H9 (cell line): ENCODE measurements around the gene KCNH5. TPM values are rescaled to one million over a fixed set of nuclear protein-coding genes. Genes with fewer than 3 reads are reported as not detected.

Experiments used
- DNase-seq: peaks from one replicate; pipeline ENCODE4 v3.0.0-alpha.2; 2017
- H2AFZ ChIP-seq: one replicate; pipeline ENCODE4 v1.6.1; 2013; ENCODE audit warnings: mild to moderate bottlenecking, low read length, control low read depth, moderate library complexity
- H2AK5ac ChIP-seq: 2 replicates; pipeline ENCODE4 v1.6.1; 2013; ENCODE audit warnings: low read length, control low read depth, mixed read lengths; ENCODE audit not compliant: insufficient read length
- H2BK120ac ChIP-seq: one replicate; pipeline ENCODE4 v1.6.1; 2013; ENCODE audit warnings: low read depth, mild to moderate bottlenecking, low read length, control low read depth, inconsistent platforms; ENCODE audit not compliant: poor library complexity, severe bottlenecking
- H2BK12ac ChIP-seq: 2 replicates; pipeline ENCODE4 v1.6.1; 2013; ENCODE audit warnings: low read length, control low read depth, mixed read lengths, low read depth; ENCODE audit not compliant: insufficient read length
- H2BK15ac ChIP-seq: 2 replicates; pipeline ENCODE4 v1.6.1; 2013; ENCODE audit warnings: low read depth, low read length, control low read depth
- H2BK20ac ChIP-seq: one replicate; pipeline ENCODE4 v1.6.1; 2013; ENCODE audit warnings: low read depth, mild to moderate bottlenecking, low read length, control low read depth, inconsistent platforms; ENCODE audit not compliant: poor library complexity, severe bottlenecking
- H2BK5ac ChIP-seq: 2 replicates; pipeline ENCODE4 v1.6.1; 2013; ENCODE audit warnings: low read length, control low read depth, mixed read lengths; ENCODE audit not compliant: insufficient read length
- H3K14ac ChIP-seq: 2 replicates; pipeline ENCODE4 v1.6.1; 2013; ENCODE audit warnings: low read length, control low read depth; ENCODE audit not compliant: insufficient read depth
- H3K18ac ChIP-seq: 2 replicates; pipeline ENCODE4 v1.6.1; 2013; ENCODE audit warnings: low read depth, mild to moderate bottlenecking, mixed read lengths, low read length, control low read depth; ENCODE audit not compliant: insufficient read length
- H3K23ac ChIP-seq: 2 replicates; pipeline ENCODE4 v1.6.1; 2013; ENCODE audit warnings: low read length, control low read depth, mixed read lengths, low read depth; ENCODE audit not compliant: insufficient read length
- H3K23me2 ChIP-seq: 2 replicates; pipeline ENCODE4 v1.6.1; 2013; ENCODE audit warnings: low read depth, mild to moderate bottlenecking, mixed read lengths, low read length, control low read depth; ENCODE audit not compliant: insufficient read length, poor library complexity, severe bottlenecking
- H3K27ac ChIP-seq: 2 replicates; pipeline ENCODE4 v1.5.1; 2013; ENCODE audit warnings: low read length, control low read depth, mixed read lengths, low read depth; ENCODE audit not compliant: insufficient read length
- H3K27me3 ChIP-seq: 2 replicates; pipeline ENCODE4 v1.6.1; 2013; ENCODE audit warnings: low read length, control low read depth, inconsistent platforms; ENCODE audit not compliant: insufficient read depth
- H3K4ac ChIP-seq: 2 replicates; pipeline ENCODE4 v1.6.1; 2013; ENCODE audit warnings: low read depth, mild to moderate bottlenecking, control low read depth, inconsistent platforms, low read length, moderate library complexity
- H3K4me1 ChIP-seq: 2 replicates; pipeline ENCODE4 v1.6.1; 2013; ENCODE audit warnings: low read length, control low read depth, inconsistent platforms; ENCODE audit not compliant: insufficient read depth
- H3K4me2 ChIP-seq: 2 replicates; pipeline ENCODE4 v1.6.1; 2013; ENCODE audit warnings: low read length, control low read depth, mixed read lengths; ENCODE audit not compliant: insufficient read length, insufficient read depth
- H3K56ac ChIP-seq: 2 replicates; pipeline ENCODE4 v1.6.1; 2013; ENCODE audit warnings: low read depth, mild to moderate bottlenecking, mixed read lengths, low read length, control low read depth; ENCODE audit not compliant: insufficient read length
- H3K79me1 ChIP-seq: 2 replicates; pipeline ENCODE4 v1.6.1; 2013; ENCODE audit warnings: low read depth, mild to moderate bottlenecking, moderate library complexity, low read length, control low read depth, inconsistent platforms; ENCODE audit not compliant: insufficient read depth, poor library complexity, severe bottlenecking
- H3K79me2 ChIP-seq: 2 replicates; pipeline ENCODE4 v1.6.1; 2013; ENCODE audit warnings: low read length, control low read depth, inconsistent platforms; ENCODE audit not compliant: insufficient read depth
- H3K9ac ChIP-seq: 2 replicates; pipeline ENCODE4 v1.6.1; 2013; ENCODE audit warnings: low read length, control low read depth, mixed read lengths; ENCODE audit not compliant: insufficient read length; ENCODE audit errors: extremely low read depth
- H3K9me3 ChIP-seq: one replicate; pipeline ENCODE4 v1.6.1; 2013; ENCODE audit warnings: low read depth, low read length, inconsistent platforms; ENCODE audit not compliant: control insufficient read depth
- H3T11ph ChIP-seq: one replicate; pipeline ENCODE4 v1.6.1; 2013; ENCODE audit warnings: mild to moderate bottlenecking, low read length, control low read depth, inconsistent platforms
- H4K20me1 ChIP-seq: one replicate; pipeline ENCODE4 v1.6.1; 2013; ENCODE audit not compliant: control insufficient read depth, insufficient read length, insufficient read depth
- H4K5ac ChIP-seq: 2 replicates; pipeline ENCODE4 v1.6.1; 2013; ENCODE audit warnings: low read depth, mild to moderate bottlenecking, mixed read lengths, low read length, control low read depth; ENCODE audit not compliant: insufficient read length
- H4K8ac ChIP-seq: replicated peaks from 2 replicates; pipeline ENCODE4 v1.6.1; 2013; ENCODE audit warnings: low read length, control low read depth, mixed read lengths, low read depth; ENCODE audit not compliant: insufficient read length
- H4K91ac ChIP-seq: 2 replicates; pipeline ENCODE4 v1.6.1; 2013; ENCODE audit warnings: low read depth, mild to moderate bottlenecking, moderate library complexity, mixed read lengths, low read length, control low read depth; ENCODE audit not compliant: insufficient read length
- H3K27ac Mint-ChIP-seq, 3 experiments: 2 replicates in 2 of 3; 3 replicates in 1 of 3; pipeline ENCODE4 v1.8.0; 2020 to 2021; ENCODE audit warnings: mixed read lengths in 3 of 3, mild to moderate bottlenecking in 1 of 3, moderate library complexity in 1 of 3
- H3K27me3 Mint-ChIP-seq: 2 replicates; pipeline ENCODE4 v1.8.0; 2021; ENCODE audit warnings: low read depth, mild to moderate bottlenecking, moderate library complexity, mixed read lengths
- H3K36me3 Mint-ChIP-seq, 3 experiments: 2 replicates in 2 of 3; 3 replicates in 1 of 3; pipeline ENCODE4 v1.8.0; 2020 to 2021; ENCODE audit warnings: low read depth in 3 of 3, mixed read lengths in 3 of 3; ENCODE audit not compliant: insufficient read depth in 1 of 3
- H3K4me1 Mint-ChIP-seq, 2 experiments: 2 replicates each; pipeline ENCODE4 v1.8.0; 2020; ENCODE audit warnings: mixed read lengths in 2 of 2
- H3K4me3 Mint-ChIP-seq, 2 experiments: 2 replicates in 1 of 2; 3 replicates in 1 of 2; pipeline ENCODE4 v1.8.0; 2020 to 2021; ENCODE audit warnings: mild to moderate bottlenecking in 2 of 2, mixed read lengths in 2 of 2, moderate library complexity in 1 of 2
- H3K9me3 Mint-ChIP-seq, 2 experiments: 2 replicates in 1 of 2; 3 replicates in 1 of 2; pipeline ENCODE4 v1.8.0; 2020; ENCODE audit warnings: mild to moderate bottlenecking in 2 of 2, mixed read lengths in 2 of 2, moderate library complexity in 1 of 2
- WGBS: extraction: QIAGEN DNeasy Blood & Tissue Kit; methylation state at CpG from one replicate; pipeline ENCODE4 v1.1.7; 2013; ENCODE audit warnings: missing lambda C conversion rate, low lambda C conversion rate, mixed read lengths; ENCODE audit not compliant: insufficient read length; ENCODE audit errors: extremely low coverage; 5-methylcytosine and 5-hydroxymethylcytosine counted together
- total RNA-seq: library from RNA; stranded (reverse); gene quantifications from 2 replicates; pipeline ENCODE4 v1.2.1, GENCODE V29; 2021
- TF ChIP-seq, protein P1 (sequence below): fragments of 200-600 bp; sonication (generic); conservative IDR thresholded peaks from 3 replicates; pipeline ENCODE4 v1.8.0; 2021; ENCODE audit warnings: antibody characterized with exemption, mild to moderate bottlenecking

Gene KCNH5
- total RNA-seq, 1 experiment from 2014 or later = 0.42 TPM

DNA sequence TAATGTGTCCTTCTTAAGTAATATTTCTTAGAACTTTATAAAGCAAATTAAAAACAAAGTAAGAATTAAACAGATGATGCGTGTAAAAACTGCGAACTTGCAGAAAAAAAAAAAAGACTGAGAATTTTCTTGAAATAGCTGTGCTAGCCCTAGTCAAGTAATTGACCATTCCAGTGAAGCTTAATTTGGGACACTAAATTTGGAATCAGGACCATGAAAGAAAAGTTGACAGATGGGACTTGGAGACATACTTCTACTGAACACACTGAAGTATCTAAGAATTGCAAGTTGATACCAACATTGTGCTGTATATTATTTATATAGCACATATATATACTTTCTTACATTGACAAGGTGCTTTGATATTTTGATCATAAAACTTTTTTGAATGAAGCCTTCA is 386.6 kb downstream of the KCNH5 start:
- TF ChIP-seq, protein P1, sequence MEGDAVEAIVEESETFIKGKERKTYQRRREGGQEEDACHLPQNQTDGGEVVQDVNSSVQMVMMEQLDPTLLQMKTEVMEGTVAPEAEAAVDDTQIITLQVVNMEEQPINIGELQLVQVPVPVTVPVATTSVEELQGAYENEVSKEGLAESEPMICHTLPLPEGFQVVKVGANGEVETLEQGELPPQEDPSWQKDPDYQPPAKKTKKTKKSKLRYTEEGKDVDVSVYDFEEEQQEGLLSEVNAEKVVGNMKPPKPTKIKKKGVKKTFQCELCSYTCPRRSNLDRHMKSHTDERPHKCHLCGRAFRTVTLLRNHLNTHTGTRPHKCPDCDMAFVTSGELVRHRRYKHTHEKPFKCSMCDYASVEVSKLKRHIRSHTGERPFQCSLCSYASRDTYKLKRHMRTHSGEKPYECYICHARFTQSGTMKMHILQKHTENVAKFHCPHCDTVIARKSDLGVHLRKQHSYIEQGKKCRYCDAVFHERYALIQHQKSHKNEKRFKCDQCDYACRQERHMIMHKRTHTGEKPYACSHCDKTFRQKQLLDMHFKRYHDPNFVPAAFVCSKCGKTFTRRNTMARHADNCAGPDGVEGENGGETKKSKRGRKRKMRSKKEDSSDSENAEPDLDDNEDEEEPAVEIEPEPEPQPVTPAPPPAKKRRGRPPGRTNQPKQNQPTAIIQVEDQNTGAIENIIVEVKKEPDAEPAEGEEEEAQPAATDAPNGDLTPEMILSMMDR = no peak
- no peaks in the 10 kb centered on the region for H3K23me2 ChIP-seq
- H3K23ac ChIP-seq = no peak overlapping the region
- H2BK15ac ChIP-seq = no peak overlapping the region
- no peak overlapping the region for H3K18ac ChIP-seq
- H3K79me2 ChIP-seq = no peaks in the 10 kb centered on the region
- WGBS = no CpG with 5 or more reads among the region's 2 CpGs
- H3K27ac ChIP-seq = no peak overlapping the region
- no peaks in the 10 kb centered on the region for H3K9me3 ChIP-seq
- no peak overlapping the region for H3K4ac ChIP-seq
- no peak overlapping the region for H3K14ac ChIP-seq
- H3T11ph ChIP-seq = no peak overlapping the region
- Mint-ChIP-seq H3K4me1 (peaks cover 49 to 56% of the 10 kb centered on the region in 2 experiments), H3K27me3 (peaks cover 11% of the 10 kb centered on the region), H3K9me3 (peaks cover 3 to 5% of the 10 kb centered on the region in 2 experiments), H3K36me3 (peaks cover 0 to 19% (median 12%) of the 10 kb centered on the region in 3 experiments; a peak in 5 of 7 replicates), H3K4me3 (no peak overlapping the region), H3K27ac (no peak overlapping the region)
- peaks cover 11% of the 10 kb centered on the region; the same call in 1 of the 2 replicates for H3K4me1 ChIP-seq
- H2BK20ac ChIP-seq = no peak overlapping the region
- no peak for DNase-seq
- no peak overlapping the region for H4K91ac ChIP-seq
- H2BK5ac ChIP-seq = no peak overlapping the region
- H3K79me1 ChIP-seq = no peaks in the 10 kb centered on the region
- no peak overlapping the region for H4K8ac ChIP-seq
- no peak overlapping the region for H2BK12ac ChIP-seq
- no peaks in the 10 kb centered on the region for H3K27me3 ChIP-seq
- no peak overlapping the region for H2BK120ac ChIP-seq
- no peak overlapping the region for H3K56ac ChIP-seq
- no peak overlapping the region for H2AFZ ChIP-seq
- H2AK5ac ChIP-seq = no peak overlapping the region
- H3K4me2 ChIP-seq = no peak overlapping the region
- no peaks in the 10 kb centered on the region for H4K20me1 ChIP-seq
- H4K5ac ChIP-seq = no peak overlapping the region
- H3K9ac ChIP-seq = no peak overlapping the region
